Activated T-helper 2 cell treated with anti-CD3 and anti-CD28 coated beads, Interferon-gamma antibody, Interleukin-2, Interleukin-4, amounts not matched to agents 10 μg/mL and 5 μg/mL and 100 μg/mL, durations not matched to agents 14 hours and 24 hours and 36 hours (primary cell): ENCODE measurements around the gene TOR1AIP2. TPM values are rescaled to one million over a fixed set of nuclear protein-coding genes. Genes with fewer than 3 reads are reported as not detected.

Experiments
- DNase-seq: peaks from one replicate; pipeline ENCODE4 v3.0.0; 2021; ENCODE audit warnings: low spot score
- H3K27ac Mint-ChIP-seq: one replicate; pipeline ENCODE4 v1.8.0; 2021; ENCODE audit warnings: mixed read lengths
- H3K27me3 Mint-ChIP-seq: one replicate; pipeline ENCODE4 v1.8.0; 2021; ENCODE audit warnings: low read depth, mixed read lengths
- H3K36me3 Mint-ChIP-seq: one replicate; pipeline ENCODE4 v1.8.0; 2021; ENCODE audit warnings: low read depth, mixed read lengths
- H3K4me1 Mint-ChIP-seq: one replicate; pipeline ENCODE4 v1.8.0; 2021; ENCODE audit warnings: low read depth, mixed read lengths
- H3K4me3 Mint-ChIP-seq: one replicate; pipeline ENCODE4 v1.8.0; 2021; ENCODE audit warnings: low read depth, mild to moderate bottlenecking, moderate library complexity, mixed read lengths
- H3K9me3 Mint-ChIP-seq: one replicate; pipeline ENCODE4 v1.8.0; 2021; ENCODE audit warnings: mixed read lengths
- intact Hi-C: fragments of 100-400 bp; cut with micrococcal nuclease; formaldehyde crosslinking; loops from one replicate; pipeline ENCODE4 v1.15.1; 2023
- total RNA-seq: library from RNA; stranded (reverse); gene quantifications from 2 replicates; pipeline ENCODE4 v1.2.3, GENCODE V29; 2022

TOR1AIP2 gene
- total RNA-seq, 1 donor from 2014 or later: 55.6 TPM

DNA sequence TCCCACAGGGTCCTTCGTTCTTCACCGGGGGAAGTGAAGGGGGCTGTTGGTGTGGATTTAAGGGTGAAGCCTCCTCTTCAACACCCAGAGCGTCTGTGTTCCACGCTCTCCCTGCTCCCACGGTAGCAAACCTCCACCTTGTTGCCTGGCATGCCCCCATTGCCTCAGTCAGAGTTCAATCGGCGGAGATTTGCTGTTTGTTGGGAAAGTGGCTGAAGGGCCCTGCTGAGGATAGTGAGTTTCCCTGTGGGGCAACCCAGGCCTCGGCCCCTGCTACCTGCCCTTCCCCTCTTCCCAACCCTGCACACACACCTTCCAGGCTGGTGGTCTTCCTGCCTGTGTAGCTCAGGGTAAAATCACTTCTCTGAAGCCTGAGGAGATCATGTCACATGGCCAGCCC, 60.5 kb downstream of the TOR1AIP2 start:
- Mint-ChIP-seq H3K9me3 (no peaks in the 10 kb centered on the region), H3K4me3 (no peak overlapping the region), H3K27ac (no peak overlapping the region), H3K4me1 (peaks cover 14% of the 10 kb centered on the region), H3K27me3 (peaks cover 19% of the 10 kb centered on the region), H3K36me3 (no peaks in the 10 kb centered on the region)
- intact Hi-C loops: no loop called here
- DNase-seq: no peak

DNA sequence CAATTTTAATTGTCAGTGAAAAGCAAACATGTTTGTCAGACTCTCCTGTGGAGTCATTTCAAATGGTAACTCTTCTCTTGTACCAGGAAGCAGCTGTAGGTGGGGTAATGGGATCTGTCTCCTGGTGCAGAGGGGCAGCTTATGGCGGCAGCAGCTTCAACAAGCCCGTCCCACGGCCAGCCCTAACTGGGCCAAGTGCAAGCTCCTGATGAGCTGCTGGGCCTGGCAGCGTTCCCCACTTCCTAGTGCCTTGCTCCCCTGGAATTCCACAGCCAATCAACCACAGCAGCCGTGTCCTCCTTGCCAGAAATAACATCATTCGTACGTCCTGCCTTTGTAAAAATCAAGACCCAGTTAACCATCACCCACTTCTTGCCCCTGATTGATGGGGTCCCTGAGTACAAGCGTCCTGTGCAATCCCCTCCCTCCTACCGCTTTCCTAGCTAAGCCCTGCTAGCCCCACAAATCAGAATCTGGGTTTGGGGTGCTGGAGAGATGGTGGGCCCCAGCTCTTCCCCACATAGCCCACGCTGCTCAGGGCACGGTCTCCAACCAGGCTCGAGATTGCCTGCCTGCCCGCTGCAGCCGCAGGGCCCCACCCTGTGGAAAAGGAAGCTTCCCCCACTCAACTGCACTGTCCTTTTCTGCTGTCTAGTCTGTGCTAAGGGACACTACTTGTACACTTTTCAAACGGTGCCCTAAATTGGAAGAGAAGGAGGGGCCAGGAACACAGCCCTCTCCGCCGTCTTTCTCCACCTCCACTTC, 61.2 kb downstream of the TOR1AIP2 start:
- intact Hi-C loops: no loop called here
- no peaks in the 10 kb centered on the region for H3K9me3 Mint-ChIP-seq
- peaks cover 14% of the 10 kb centered on the region for H3K4me1 Mint-ChIP-seq
- peaks cover 22% of the 10 kb centered on the region for H3K27me3 Mint-ChIP-seq
- H3K36me3 Mint-ChIP-seq: no peaks in the 10 kb centered on the region
- no peak for DNase-seq
- H3K27ac Mint-ChIP-seq: no peak overlapping the region
- peak overlapping the region; percentile 83 for H3K4me3 Mint-ChIP-seq

DNA sequence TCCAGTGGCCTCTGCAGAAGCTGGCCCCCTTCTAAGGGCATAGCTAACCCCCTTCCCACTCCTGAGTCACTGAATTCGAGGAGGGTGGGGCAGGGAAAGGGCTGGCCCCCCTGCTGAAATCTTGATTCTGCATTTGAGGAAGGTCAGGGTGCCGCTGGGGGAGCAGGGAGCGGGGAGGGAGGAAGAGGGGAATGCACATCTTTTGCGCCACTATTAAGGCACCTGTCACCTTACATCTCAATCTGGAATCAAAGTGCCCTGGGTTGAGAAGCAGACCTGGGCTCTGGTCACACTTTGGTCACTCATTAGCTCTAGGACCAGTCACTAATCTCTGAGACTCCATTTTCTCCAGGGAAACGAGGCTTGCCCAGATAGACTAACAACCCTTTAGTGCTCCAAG, 62.0 kb downstream of the TOR1AIP2 start:
- Mint-ChIP-seq H3K9me3 (no peaks in the 10 kb centered on the region), H3K4me1 (peaks cover 14% of the 10 kb centered on the region), H3K27me3 (peaks cover 25% of the 10 kb centered on the region), H3K27ac (no peak overlapping the region), H3K4me3 (peak overlapping the region; percentile 83), H3K36me3 (no peaks in the 10 kb centered on the region)
- no peak for DNase-seq
- intact Hi-C loops: loop anchor here (2.0 kb wide), 1 partner anchor 67 kb away; the partner anchor contains the start of gene TOR1AIP1

DNA sequence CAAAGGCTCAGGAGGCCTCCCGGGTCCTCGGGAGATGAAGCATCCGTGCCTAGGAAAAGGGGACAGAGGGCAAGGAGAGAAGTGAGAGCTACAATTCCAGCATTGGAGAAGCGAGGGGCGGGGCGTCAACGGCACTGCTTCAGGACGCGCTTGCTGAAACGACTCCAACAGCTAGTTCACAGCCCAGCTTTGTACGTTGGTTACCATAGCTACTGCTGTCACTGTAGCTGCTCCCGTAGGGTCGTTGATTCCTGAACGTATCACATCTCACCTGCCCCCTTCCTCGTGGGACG, 63.1 kb downstream of the TOR1AIP2 start:
- no peak overlapping the region for H3K27ac Mint-ChIP-seq
- H3K36me3 Mint-ChIP-seq: no peaks in the 10 kb centered on the region
- H3K4me3 Mint-ChIP-seq: peak overlapping the region; percentile 83
- H3K27me3 Mint-ChIP-seq: peaks cover 25% of the 10 kb centered on the region
- intact Hi-C loops: loop anchor here (1.0 to 2.0 kb wide), 2 partner anchors 68 to 108 kb away; partner anchors contain the start of gene TOR1AIP1
- peaks cover 16% of the 10 kb centered on the region for H3K4me1 Mint-ChIP-seq
- H3K9me3 Mint-ChIP-seq: no peaks in the 10 kb centered on the region
- DNase-seq: no peak

DNA sequence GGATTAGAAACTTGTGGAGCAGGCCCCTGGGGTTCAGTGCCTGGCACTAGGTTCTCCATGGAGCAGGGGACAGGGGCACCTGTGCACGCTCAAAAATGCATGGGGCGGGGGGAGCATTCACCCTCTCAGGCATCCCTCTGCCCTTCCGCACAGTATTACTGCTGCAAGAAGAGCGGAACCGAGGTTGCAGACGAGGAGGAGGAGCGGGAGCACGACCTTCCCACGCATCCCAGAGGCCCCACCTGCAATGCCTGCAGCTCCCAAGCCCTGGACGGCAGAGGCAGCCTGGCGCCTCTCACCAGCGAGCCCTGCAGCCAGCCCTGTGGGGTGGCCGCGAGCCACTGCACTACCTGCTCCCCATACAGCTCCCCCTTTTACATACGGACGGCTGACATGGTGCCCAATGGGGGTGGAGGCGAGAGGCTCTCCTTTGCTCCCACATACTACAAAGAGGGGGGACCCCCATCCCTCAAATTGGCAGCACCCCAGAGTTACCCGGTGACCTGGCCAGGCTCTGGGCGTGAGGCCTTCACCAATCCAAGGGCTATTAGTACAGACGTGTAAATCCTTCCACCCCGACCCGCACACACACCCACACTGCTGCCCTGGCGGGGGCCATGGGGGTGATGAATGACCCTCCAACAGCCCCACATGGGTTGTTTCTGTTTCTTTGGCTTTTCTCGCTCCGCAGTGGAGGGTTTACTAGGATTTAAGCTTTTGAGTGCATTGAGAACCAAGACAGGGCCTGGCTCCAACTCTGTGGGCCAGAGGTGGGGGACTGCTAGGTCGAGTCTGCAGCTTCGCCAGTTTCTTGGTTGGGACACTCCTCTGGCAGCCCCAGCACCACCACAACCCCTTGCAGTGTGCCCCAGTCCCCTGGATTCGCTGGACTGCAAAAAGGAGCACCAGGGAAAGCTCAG, 63.7 kb downstream of the TOR1AIP2 start:
- H3K27me3 Mint-ChIP-seq: peaks cover 25% of the 10 kb centered on the region
- no peak overlapping the region for H3K27ac Mint-ChIP-seq
- no peaks in the 10 kb centered on the region for H3K36me3 Mint-ChIP-seq
- peaks cover 16% of the 10 kb centered on the region for H3K4me1 Mint-ChIP-seq
- H3K4me3 Mint-ChIP-seq: no peak overlapping the region
- no peak for DNase-seq
- no peaks in the 10 kb centered on the region for H3K9me3 Mint-ChIP-seq
- intact Hi-C loops: loop anchor here (1.0 to 2.0 kb wide), 2 partner anchors 69 to 108 kb away; partner anchors contain the start of gene TOR1AIP1

DNA sequence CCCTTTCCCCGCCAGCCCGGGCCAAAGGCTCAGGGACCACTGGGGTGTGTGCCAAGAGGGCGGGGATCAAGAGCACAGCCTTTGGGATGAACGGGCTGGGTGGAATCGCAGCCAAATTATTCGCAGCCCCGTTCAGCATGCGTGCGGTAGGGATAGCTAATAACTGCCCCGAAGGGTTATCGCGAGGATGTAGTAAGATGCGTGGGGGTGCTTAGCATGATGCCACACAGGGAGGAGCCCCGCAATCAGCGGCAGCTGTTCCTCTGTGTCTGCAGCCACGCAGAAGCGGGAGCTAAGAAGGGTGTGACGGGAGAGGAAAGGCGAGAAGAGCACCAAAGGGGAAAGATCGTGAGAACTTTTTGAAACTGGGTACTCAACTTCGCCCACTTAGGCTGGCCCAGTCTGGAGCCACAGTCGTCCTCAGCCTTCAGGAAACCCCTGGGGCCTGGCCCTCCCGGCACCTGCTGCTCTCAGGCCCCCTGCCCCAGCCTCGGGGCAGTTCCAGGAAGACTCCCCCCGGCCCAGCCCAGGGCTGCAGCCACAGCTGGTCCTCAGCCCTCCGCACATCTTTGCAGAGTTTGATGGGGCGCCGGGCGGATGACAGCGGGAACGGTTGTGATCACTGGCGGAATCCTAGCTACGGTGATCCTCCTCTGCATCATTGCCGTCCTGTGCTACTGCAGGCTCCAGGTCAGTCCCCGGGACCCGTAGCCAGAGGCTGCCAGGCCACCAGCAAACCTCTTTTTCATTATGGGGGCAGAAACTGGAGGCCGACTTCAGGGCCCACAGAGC, 64.9 kb downstream of the TOR1AIP2 start:
- no peak for DNase-seq
- Mint-ChIP-seq H3K9me3 (no peaks in the 10 kb centered on the region), H3K27me3 (peaks cover 25% of the 10 kb centered on the region), H3K4me1 (peaks cover 16% of the 10 kb centered on the region), H3K4me3 (no peak overlapping the region), H3K36me3 (no peaks in the 10 kb centered on the region), H3K27ac (no peak overlapping the region)
- intact Hi-C loops: no loop called here

DNA sequence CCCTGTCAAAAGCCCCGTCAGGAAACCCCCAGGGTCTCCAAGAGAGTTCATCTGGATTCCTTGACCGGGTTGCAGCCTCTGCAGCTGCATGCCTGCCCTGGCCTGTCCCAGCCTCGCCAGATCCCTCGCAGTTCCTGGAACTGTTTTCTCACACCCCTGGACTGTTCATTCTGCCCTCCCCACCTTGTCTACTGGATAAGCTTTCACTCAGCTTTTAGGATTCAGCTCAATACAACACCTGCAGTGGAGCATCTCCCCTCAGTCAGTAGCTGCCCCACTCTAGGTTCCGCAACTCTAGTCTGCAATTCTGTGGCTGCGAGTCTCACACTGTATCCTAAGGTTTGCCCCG, 67.3 kb downstream of the TOR1AIP2 start:
- intact Hi-C loops: no loop called here
- H3K36me3 Mint-ChIP-seq: no peaks in the 10 kb centered on the region
- no peak overlapping the region for H3K4me3 Mint-ChIP-seq
- peaks cover 10% of the 10 kb centered on the region for H3K27me3 Mint-ChIP-seq
- H3K4me1 Mint-ChIP-seq: peaks cover 9% of the 10 kb centered on the region
- H3K27ac Mint-ChIP-seq: no peak overlapping the region
- H3K9me3 Mint-ChIP-seq: no peaks in the 10 kb centered on the region
- DNase-seq: no peak

DNA sequence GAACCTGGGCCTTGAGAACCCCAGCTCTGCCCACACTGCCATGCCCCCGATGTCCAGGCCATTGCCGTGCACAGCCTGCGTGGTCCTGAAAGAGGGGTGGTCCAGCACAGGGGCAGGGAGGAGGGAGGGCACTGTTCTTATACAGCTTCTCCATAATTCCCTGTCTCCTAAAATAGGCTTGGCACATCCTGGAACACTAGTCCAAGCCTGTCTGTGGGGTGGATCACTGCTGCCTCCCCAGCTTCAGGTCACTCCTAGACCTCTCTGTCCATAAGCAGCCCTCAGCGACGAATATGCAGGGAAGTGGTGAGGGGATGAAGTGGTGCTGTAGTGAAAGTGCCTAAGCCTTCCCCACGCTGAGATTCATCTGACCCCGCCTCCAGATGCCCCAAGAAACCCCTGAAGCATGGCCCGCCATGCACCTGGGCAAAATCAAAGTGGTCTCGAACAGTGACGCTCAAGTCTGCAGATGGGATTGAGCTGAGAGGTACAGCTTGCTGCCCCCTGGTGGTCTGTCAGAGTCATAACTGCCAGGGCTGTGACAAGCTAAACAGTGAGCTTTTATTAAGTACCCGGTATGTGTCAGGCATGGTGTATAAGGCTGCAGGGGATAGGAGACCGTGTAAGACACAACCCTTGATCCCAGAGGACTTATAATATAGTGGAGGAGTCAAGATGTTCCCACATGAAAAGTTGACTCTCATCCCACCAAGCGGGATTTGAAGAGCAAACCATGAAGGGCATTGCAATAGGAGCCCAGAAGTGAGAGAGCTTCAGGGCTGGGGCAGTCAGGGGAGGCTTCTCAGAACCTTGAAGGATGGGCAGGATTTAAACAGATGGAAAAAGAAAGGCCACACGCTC, 67.9 kb downstream of the TOR1AIP2 start:
- peak; percentile 35 for DNase-seq
- intact Hi-C loops: loop anchor here (1.0 kb wide), 1 partner anchor 103 kb away; no protein-coding TSS in a partner anchor
- Mint-ChIP-seq H3K36me3 (no peaks in the 10 kb centered on the region), H3K27me3 (peaks cover 8% of the 10 kb centered on the region), H3K4me1 (peaks cover 4% of the 10 kb centered on the region), H3K9me3 (no peaks in the 10 kb centered on the region), H3K4me3 (no peak overlapping the region), H3K27ac (no peak overlapping the region)

DNA sequence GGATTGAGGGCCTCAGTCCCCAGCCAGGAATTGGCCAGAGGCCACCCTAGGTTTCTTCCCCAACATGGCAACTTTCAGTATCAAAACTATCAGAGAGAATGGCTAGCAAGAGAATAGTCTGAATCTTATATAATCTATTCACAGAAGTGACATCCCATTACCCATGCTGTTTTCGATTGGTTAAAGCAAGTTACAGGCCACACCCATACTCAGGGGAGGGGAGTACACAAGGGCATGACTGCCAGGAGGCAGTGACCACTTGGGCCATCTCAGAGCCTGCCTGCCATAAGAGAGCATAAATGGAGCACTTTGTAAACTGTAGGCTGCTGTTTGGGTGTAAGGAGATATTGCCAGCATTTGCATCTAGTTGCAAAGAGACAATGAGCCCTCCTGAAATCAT, 69.1 kb downstream of the TOR1AIP2 start:
- intact Hi-C loops: no loop called here

DNA sequence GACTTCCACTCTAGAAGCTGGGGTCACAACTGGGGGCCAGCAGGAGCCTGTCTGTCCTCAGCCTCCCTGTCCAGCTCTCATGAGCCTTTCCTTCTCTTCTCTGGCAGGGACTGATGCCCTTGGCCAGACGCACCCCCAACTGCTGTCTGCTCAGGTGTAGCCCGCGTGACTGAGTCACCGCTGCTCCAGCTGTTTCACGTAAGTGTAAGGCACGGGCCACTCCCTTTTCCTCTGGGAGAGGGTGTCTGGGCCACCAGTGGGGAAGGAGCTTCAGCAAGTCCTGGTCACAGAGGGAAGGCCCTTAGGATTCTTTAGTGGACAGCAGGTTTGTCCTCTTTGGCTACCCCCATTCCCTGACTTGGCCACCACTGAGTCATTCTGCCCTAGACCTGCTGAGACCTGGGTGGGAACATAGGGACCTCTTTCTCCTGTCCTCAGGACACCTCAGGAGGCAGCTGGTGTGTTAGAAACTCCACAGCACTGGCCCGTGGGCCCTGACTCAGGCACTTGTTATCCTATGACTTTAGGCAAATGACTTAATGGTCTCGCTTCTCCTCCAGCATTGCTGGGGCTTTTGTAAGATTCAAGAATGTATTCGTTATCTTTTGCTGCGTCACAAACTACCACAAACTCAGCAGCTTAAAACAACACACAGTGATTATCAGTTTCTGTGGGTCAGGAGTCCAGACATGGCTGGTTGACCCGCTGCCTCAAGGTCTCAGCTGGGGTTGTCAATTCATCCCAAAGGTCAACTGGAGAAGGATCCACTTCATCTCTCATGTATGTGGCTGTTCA, 69.7 kb downstream of the TOR1AIP2 start:
- no peaks in the 10 kb centered on the region for H3K9me3 Mint-ChIP-seq
- DNase-seq: no peak
- peaks cover 8% of the 10 kb centered on the region for H3K27me3 Mint-ChIP-seq
- intact Hi-C loops: no loop called here
- H3K27ac Mint-ChIP-seq: no peak overlapping the region
- peaks cover 3% of the 10 kb centered on the region for H3K4me1 Mint-ChIP-seq
- H3K4me3 Mint-ChIP-seq: no peak overlapping the region
- no peaks in the 10 kb centered on the region for H3K36me3 Mint-ChIP-seq

More for the DNA sequence above, 69.1 kb downstream of the TOR1AIP2 start:
- Mint-ChIP-seq H3K4me3 (no peak overlapping the region), H3K27ac (no peak overlapping the region), H3K9me3 (no peaks in the 10 kb centered on the region), H3K4me1 (peaks cover 3% of the 10 kb centered on the region), H3K27me3 (peaks cover 8% of the 10 kb centered on the region), H3K36me3 (no peaks in the 10 kb centered on the region)
- DNase-seq: no peak

DNA sequence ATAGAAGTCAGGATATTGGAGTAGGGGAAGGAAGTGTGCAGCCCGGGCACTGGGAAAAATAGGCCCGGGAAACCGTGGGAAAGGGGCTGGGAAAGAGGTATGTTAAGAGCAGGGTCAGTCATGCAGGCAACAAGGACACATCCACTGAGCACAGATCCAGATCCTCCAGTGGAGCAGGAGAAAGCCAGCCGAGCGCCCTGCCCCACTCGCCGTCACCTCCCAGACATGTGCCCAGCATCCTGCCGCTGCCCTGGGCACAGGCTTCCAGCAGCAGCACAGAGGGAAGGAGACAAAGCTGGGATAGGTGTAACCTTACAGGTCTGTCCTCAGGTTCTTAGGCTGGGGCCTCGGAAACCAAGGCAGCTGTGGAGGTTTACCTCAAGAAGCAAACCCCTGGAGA, 70.3 kb downstream of the TOR1AIP2 start:
- H3K36me3 Mint-ChIP-seq: no peaks in the 10 kb centered on the region
- no peaks in the 10 kb centered on the region for H3K9me3 Mint-ChIP-seq
- H3K4me1 Mint-ChIP-seq: peaks cover 3% of the 10 kb centered on the region
- no peak for DNase-seq
- intact Hi-C loops: no loop called here
- no peak overlapping the region for H3K27ac Mint-ChIP-seq
- no peak overlapping the region for H3K4me3 Mint-ChIP-seq
- peaks cover 8% of the 10 kb centered on the region for H3K27me3 Mint-ChIP-seq
